COLO668 (cell line): ENCODE measurements around the gene MYBPC2.

Source experiments
- DNase-seq: peaks from one replicate; lab custom pipeline; 2025; ENCODE audit not compliant: unreplicated experiment; lab: John Stamatoyannopoulos, UW

Gene MYBPC2

GRCh38 chr19:50496189-50497021 lies 63.7 kb downstream of the MYBPC2 start:
- peak; percentile 13 for DNase-seq

GRCh38 chr19:50497022-50497405 lies 64.3 kb downstream of the MYBPC2 start:
- no peak for DNase-seq

GRCh38 chr19:50498219-50499056 lies 65.7 kb downstream of the MYBPC2 start:
- no peak for DNase-seq

- peak; percentile 63 for DNase-seq
These were observed 67.5 kb downstream of the MYBPC2 start for GRCh38 chr19:50500060-50500752.

- DNase-seq = no peak
These were observed 68.1 kb downstream of the MYBPC2 start for GRCh38 chr19:50500753-50501151.

GRCh38 chr19:50501186-50501567 lies 68.5 kb downstream of the MYBPC2 start:
- no peak for DNase-seq

- no peak for DNase-seq
These were observed 69.1 kb downstream of the MYBPC2 start for GRCh38 chr19:50501568-50502475.

GRCh38 chr19:50505856-50506611 lies 73.3 kb downstream of the MYBPC2 start:
- DNase-seq = no peak

GRCh38 chr19:50506700-50507099 lies 74.0 kb downstream of the MYBPC2 start:
- DNase-seq = no peak

GRCh38 chr19:50507376-50507775 lies 74.7 kb downstream of the MYBPC2 start:
- DNase-seq = no peak

GRCh38 chr19:50508843-50509190 lies 76.1 kb downstream of the MYBPC2 start:
- no peak for DNase-seq

- DNase-seq = no peak
These were observed 76.7 kb downstream of the MYBPC2 start for GRCh38 chr19:50509366-50509765.

- DNase-seq = no peak
These were observed 77.5 kb downstream of the MYBPC2 start for GRCh38 chr19:50510121-50510670.

- DNase-seq = peak; percentile 84
These were observed 78.0 kb downstream of the MYBPC2 start for GRCh38 chr19:50510700-50511068.

GRCh38 chr19:50511069-50511822 lies 78.6 kb downstream of the MYBPC2 start, which contains the start of gene JOSD2:
JOSD2 (minus strand) TSS chr19:50511191; CDS start chr19:50510431, 760 bp downstream.
- peak; percentile 97 for DNase-seq

GRCh38 chr19:50512112-50512998 lies 79.7 kb downstream of the MYBPC2 start:
- no peak for DNase-seq

GRCh38 chr19:50512999-50513745 lies 80.5 kb downstream of the MYBPC2 start:
- DNase-seq = no peak
